ENCODE measurements around the gene CHN2.

DNA sequence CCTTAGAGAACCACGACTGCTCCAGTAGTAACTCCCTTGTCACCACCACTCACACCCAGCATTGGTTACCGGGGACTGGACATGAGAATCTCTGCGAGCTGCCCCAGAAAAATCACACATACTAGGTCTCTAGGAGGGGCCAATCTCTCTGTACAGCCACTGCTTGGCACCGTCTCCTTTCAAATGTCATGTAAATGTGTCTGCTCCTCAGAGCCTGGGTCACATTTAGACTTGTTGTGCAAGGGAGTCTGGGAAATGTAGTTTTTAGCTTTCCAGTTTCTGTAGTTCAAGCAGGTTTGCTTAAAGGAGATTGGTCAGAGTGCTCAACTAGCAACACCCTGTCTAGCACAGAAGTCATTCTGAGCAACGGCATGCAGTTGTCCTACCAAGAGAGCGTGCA is 60.0 kb downstream of the CHN2 start:
- no peak for TF ChIP-seq TAF1 (IDR thresholded peaks at IDR 0.05; ENCODE audit: low read depth, low read length)
- no peak for TF ChIP-seq POLR2AphosphoS5 (IDR thresholded peaks at IDR 0.05; ENCODE audit: low read depth, low read length)
